A549 (cell line): ENCODE measurements around the gene ZNF655.

Experiments
- CTCF ChIP-seq: fragments of >200 bp; sonication (Bioruptor Twin); formaldehyde crosslinking; IDR thresholded peaks from 3 replicates; pipeline ENCODE4 v1.5.1; 2016
- EP300 ChIP-seq, 2 experiments: fragments of >200 bp; sonication (Bioruptor Twin); formaldehyde crosslinking; IDR thresholded peaks; 2 replicates in 1 of 2; 3 replicates in 1 of 2; pipeline ENCODE4 v1.6.1; 2016 to 2017
- HMGXB4 ChIP-seq: fragments of 250-450 bp; sonication (Bioruptor Pico); IDR thresholded peaks from 2 replicates; pipeline ENCODE4 v1.5.0; 2021; ENCODE audit warnings: mild to moderate bottlenecking, moderate library complexity, borderline replicate concordance
- PHF8 ChIP-seq: fragments of 200-600 bp; sonication (generic); IDR thresholded peaks from 2 replicates; pipeline ENCODE4 v1.6.1; 2016; ENCODE audit warnings: low read depth, mild to moderate bottlenecking, antibody characterized with exemption, moderate library complexity, borderline replicate concordance
- POLR2A ChIP-seq: IDR thresholded peaks from 2 replicates; pipeline ENCODE4 v1.6.1; 2012; ENCODE audit warnings: mild to moderate bottlenecking, low read length
- RCOR1 ChIP-seq: fragments of 150-350 bp; IDR thresholded peaks from 2 replicates; pipeline ENCODE4 v1.6.1; 2014; ENCODE audit warnings: antibody characterized with exemption, low read length, low read depth
- REST ChIP-seq: fragments of 200-600 bp; sonication (generic); IDR thresholded peaks from 2 replicates; pipeline ENCODE4 v1.6.1; 2016; ENCODE audit warnings: antibody characterized with exemption, mild to moderate bottlenecking, moderate library complexity

- TF ChIP-seq CTCF (no peak), REST (no peak), POLR2A (no peak), HMGXB4 (no peak), EP300 (IDR thresholded peaks at IDR 0.05) (no peak), RCOR1 (no peak), PHF8 (no peak)
Measured at GRCh38 chr7:99563650-99564049, 5.2 kb downstream of the ZNF655 start.
